HG02798 (cell line): ENCODE results near the gene TRPV3.
A peak's percentile ranks its signal among the peaks of the same experiment; 100 is the strongest.
"Not testable (repeated sequence)": the region's sequence is repeated elsewhere in the genome, so short reads cannot be mapped to it uniquely, and the experiment has no call there.

Experiments used
- ATAC-seq: cut with Tn5 transposase; IDR thresholded peaks from one replicate; pipeline ENCODE4 v1.9.1; 2021; ENCODE audit warnings: mild to moderate bottlenecking; ENCODE audit not compliant: unreplicated experiment, poor library complexity

TRPV3 gene

GRCh38 chr17:3557768-3558583, at the start of gene TRPV3:
TSS of gene TRPV3 (minus strand) at chr17:3557812. CDS start at chr17:3554850, 2,962 bp downstream.
- ATAC-seq = peak; percentile 59

- ATAC-seq = no peak
Observed at GRCh38 chr17:3603870-3604259, 46.3 kb upstream of the TRPV3 start.

- ATAC-seq = no peak
Observed at GRCh38 chr17:3603119-3603869, 45.7 kb upstream of the TRPV3 start.

GRCh38 chr17:3602499-3602898, 44.9 kb upstream of the TRPV3 start:
- ATAC-seq = no peak

GRCh38 chr17:3600529-3601205, 43.1 kb upstream of the TRPV3 start:
- ATAC-seq = no peak

- no peak for ATAC-seq
Observed at GRCh38 chr17:3598078-3598477, 40.5 kb upstream of the TRPV3 start.

- no peak for ATAC-seq
Observed at GRCh38 chr17:3596804-3597464, 39.3 kb upstream of the TRPV3 start.

GRCh38 chr17:3594976-3595375, 37.4 kb upstream of the TRPV3 start:
- no peak for ATAC-seq

GRCh38 chr17:3594051-3594800, 36.6 kb upstream of the TRPV3 start:
- no peak for ATAC-seq

- no peak for ATAC-seq
Observed at GRCh38 chr17:3593384-3593783, 35.8 kb upstream of the TRPV3 start.

GRCh38 chr17:3592216-3592860, 34.7 kb upstream of the TRPV3 start:
- ATAC-seq = no peak

GRCh38 chr17:3590768-3591167, 33.2 kb upstream of the TRPV3 start:
- ATAC-seq = no peak

GRCh38 chr17:3590231-3590630, 32.6 kb upstream of the TRPV3 start:
- ATAC-seq = no peak

GRCh38 chr17:3589784-3590183, 32.2 kb upstream of the TRPV3 start:
- no peak for ATAC-seq

GRCh38 chr17:3585826-3586225, 28.2 kb upstream of the TRPV3 start:
- ATAC-seq = no peak

GRCh38 chr17:3583456-3583855, 25.8 kb upstream of the TRPV3 start:
- ATAC-seq = no peak

GRCh38 chr17:3582915-3583314, 25.3 kb upstream of the TRPV3 start:
- ATAC-seq = no peak

GRCh38 chr17:3578667-3579066, 21.1 kb upstream of the TRPV3 start:
- ATAC-seq = not testable (repeated sequence)

GRCh38 chr17:3576970-3577369, 19.4 kb upstream of the TRPV3 start:
- ATAC-seq = no peak
